Measurements from ENCODE around the gene KCNAB1.

KCNAB1 gene

GRCh38 chr3:156285626-156286025 lies 165.2 kb downstream of the KCNAB1 start:
- DNase-seq = no peak

GRCh38 chr3:156290924-156291271 lies 170.5 kb downstream of the KCNAB1 start:
- no peak for DNase-seq

GRCh38 chr3:156291272-156292123 lies 171.1 kb downstream of the KCNAB1 start:
- DNase-seq = peak; percentile 29

GRCh38 chr3:156293566-156293965 lies 173.2 kb downstream of the KCNAB1 start:
- DNase-seq = no peak

GRCh38 chr3:156297582-156297981 lies 177.2 kb downstream of the KCNAB1 start:
- no peak for DNase-seq

GRCh38 chr3:156298014-156298413 lies 177.6 kb downstream of the KCNAB1 start:
- DNase-seq = no peak

- no peak for DNase-seq
Measured at GRCh38 chr3:156298938-156299337, 178.6 kb downstream of the KCNAB1 start.

- DNase-seq = no peak
Measured at GRCh38 chr3:156299569-156299968, 179.2 kb downstream of the KCNAB1 start.

GRCh38 chr3:156300371-156300770 lies 180.0 kb downstream of the KCNAB1 start:
- DNase-seq = no peak

GRCh38 chr3:156300929-156301840 lies 180.8 kb downstream of the KCNAB1 start:
- DNase-seq = no peak

GRCh38 chr3:156303001-156303707 lies 182.8 kb downstream of the KCNAB1 start:
- no peak for DNase-seq

GRCh38 chr3:156304406-156304805 lies 184.0 kb downstream of the KCNAB1 start:
- DNase-seq = no peak

- no peak for DNase-seq
Measured at GRCh38 chr3:156305672-156306071, 185.3 kb downstream of the KCNAB1 start.

- no peak for DNase-seq
Measured at GRCh38 chr3:156307704-156308103, 187.3 kb downstream of the KCNAB1 start.

- no peak for DNase-seq
Measured at GRCh38 chr3:156311431-156311830, 191.1 kb downstream of the KCNAB1 start.

- no peak for DNase-seq
Measured at GRCh38 chr3:156311930-156312329, 191.6 kb downstream of the KCNAB1 start.

GRCh38 chr3:156316076-156316475 lies 195.7 kb downstream of the KCNAB1 start:
- DNase-seq = no peak

- DNase-seq = no peak
Measured at GRCh38 chr3:156317462-156318074, 197.2 kb downstream of the KCNAB1 start.

- DNase-seq = no peak
Measured at GRCh38 chr3:156321945-156322344, 201.6 kb downstream of the KCNAB1 start.

- no peak for DNase-seq
Measured at GRCh38 chr3:156323466-156323865, 203.1 kb downstream of the KCNAB1 start.

GRCh38 chr3:156330415-156330814 lies 210.0 kb downstream of the KCNAB1 start:
- DNase-seq = no peak

- peak; percentile 58 for DNase-seq
Measured at GRCh38 chr3:156332304-156332703, 211.9 kb downstream of the KCNAB1 start.

Data from DMS79 (cell line).